Keratinocyte (primary cell): ENCODE measurements around the gene WFDC2. TPM values are rescaled to one million over a fixed set of nuclear protein-coding genes. Genes with fewer than 3 reads are reported as not detected.

Experiments used
- DNase-seq: peaks from one replicate; pipeline ENCODE4 v3.0.0-alpha.2; 2011; ENCODE audit warnings: low read depth, missing footprints, low spot score
- FAIRE-seq: peaks from 2 replicates; lab custom pipeline; 2011; peaks lifted over from hg19 to GRCh38; lab: Jason Lieb, UNC
- H2AFZ ChIP-seq: 2 replicates; pipeline ENCODE4 v1.6.0; 2012; ENCODE audit warnings: low read length, control low read depth, inconsistent platforms; ENCODE audit not compliant: control insufficient read depth
- H3K27ac ChIP-seq: 2 replicates; pipeline ENCODE4 v1.5.1; 2011; ENCODE audit warnings: low read length; ENCODE audit not compliant: control insufficient read depth, insufficient read depth
- H3K27me3 ChIP-seq: 3 replicates; pipeline ENCODE4 v1.6.0; 2011; ENCODE audit warnings: low read length; ENCODE audit not compliant: control insufficient read depth, insufficient read depth; ENCODE audit errors: extremely low read depth
- H3K36me3 ChIP-seq, 2 experiments: 2 replicates in 1 of 2; 3 replicates in 1 of 2; pipeline ENCODE4 v1.5.1; 2011; ENCODE audit warnings: low read length in 2 of 2, mild to moderate bottlenecking in 1 of 2; ENCODE audit not compliant: control insufficient read depth in 2 of 2, insufficient read depth in 2 of 2; ENCODE audit errors: extremely low read depth in 1 of 2
- H3K4me1 ChIP-seq: 3 replicates; pipeline ENCODE4 v1.5.1; 2011; ENCODE audit warnings: low read length; ENCODE audit not compliant: control insufficient read depth, insufficient read depth; ENCODE audit errors: extremely low read depth
- H3K4me2 ChIP-seq: 3 replicates; pipeline ENCODE4 v1.6.0; 2011; ENCODE audit warnings: low read depth, low read length; ENCODE audit not compliant: control insufficient read depth, insufficient read depth; ENCODE audit errors: extremely low read depth
- H3K4me3 ChIP-seq, 3 experiments: fragments of 200-600 bp in 1 of 3; sonication (generic) in 1 of 3; 2 replicates in 2 of 3; 3 replicates in 1 of 3; pipeline ENCODE4 v1.5.1; 2011 to 2016; ENCODE audit warnings: low read length in 3 of 3, mild to moderate bottlenecking in 3 of 3, control low read depth in 2 of 3, inconsistent platforms in 1 of 3, low read depth in 1 of 3, mixed read lengths in 1 of 3, mixed run types in 1 of 3, moderate library complexity in 1 of 3; ENCODE audit not compliant: control insufficient read depth in 2 of 3, insufficient read depth in 2 of 3; ENCODE audit errors: extremely low read depth in 1 of 3
- H3K79me2 ChIP-seq: 2 replicates; pipeline ENCODE4 v1.6.0; 2012; ENCODE audit warnings: low read length; ENCODE audit not compliant: control insufficient read depth, insufficient read depth
- H3K9ac ChIP-seq: 3 replicates; pipeline ENCODE4 v1.6.0; 2011; ENCODE audit warnings: low read length; ENCODE audit not compliant: control insufficient read depth, insufficient read depth; ENCODE audit errors: extremely low read depth
- H3K9me1 ChIP-seq: 3 replicates; pipeline ENCODE4 v1.6.0; 2011; ENCODE audit warnings: low read length; ENCODE audit not compliant: control insufficient read depth, insufficient read depth; ENCODE audit errors: extremely low read depth
- H3K9me3 ChIP-seq: 2 replicates; pipeline ENCODE4 v1.5.1; 2012; ENCODE audit warnings: low read depth, low read length; ENCODE audit not compliant: control insufficient read depth
- H4K20me1 ChIP-seq: 3 replicates; pipeline ENCODE4 v1.6.0; 2011; ENCODE audit warnings: low read length; ENCODE audit not compliant: control insufficient read depth, insufficient read depth; ENCODE audit errors: extremely low read depth
- CTCF ChIP-seq, 3 experiments: IDR thresholded peaks in 1 of 3; conservative IDR thresholded peaks in 1 of 3; optimal IDR thresholded peaks in 1 of 3; 2 replicates in 2 of 3; 3 replicates in 1 of 3; pipeline versions ENCODE3 to v1.5.1; 2011; ENCODE audit warnings: low read length in 3 of 3, mild to moderate bottlenecking in 3 of 3, moderate library complexity in 2 of 3, control low read depth in 1 of 3, inconsistent platforms in 1 of 3; ENCODE audit not compliant: insufficient read depth in 2 of 3; ENCODE audit errors: extremely low read depth in 1 of 3
- EZH2 ChIP-seq: IDR thresholded peaks from one replicate; pipeline ENCODE4 v1.6.1; 2012; ENCODE audit warnings: inconsistent platforms, mild to moderate bottlenecking, low read length, moderate library complexity
- dilution Hi-C: fragments of 300-500 bp; cut with MboI; formaldehyde crosslinking; loops from one replicate; pipeline ENCODE4 v1.7.0; 2020; ENCODE audit warnings: low sequenced_read_pairs; ENCODE audit not compliant: extremely low pct_ligation_motif_present
- polyA plus RNA-seq, 5 experiments: library from polyadenylated mRNA; depleted of rRNA in 3 of 5; stranded (reverse) in 3 of 5; stranded (forward) in 1 of 5; unstranded in 1 of 5; fragments of >200 nt; gene quantifications; 1 replicate in 1 of 5; 2 replicates in 3 of 5; 3 replicates in 1 of 5; pipeline versions ENCODE4 v1.2.1 to v1.2.3, GENCODE V29; 2011 to 2012; ENCODE audit warnings: missing spikeins in 2 of 5, low read depth in 1 of 5, low replicate concordance in 1 of 5

WFDC2 gene
- polyA plus RNA-seq, 1 donor (not counting 4 experiments of a cell fraction or from before 2014, with no cell fraction given) = not detected

GRCh38 chr20:45436732-45437485 lies 32.6 kb upstream of the WFDC2 start:
- Histone ChIP-seq H3K79me2 (no peaks in the 10 kb centered on the region), H4K20me1 (no peaks in the 10 kb centered on the region), H3K4me1 (peaks cover 4% of the 10 kb centered on the region), H3K4me3 (peak overlapping the region; percentile 38 to 84 (median 82)), H3K27me3 (no peaks in the 10 kb centered on the region), H3K4me2 (peak overlapping the region; percentile 78), H3K36me3 (no peaks in the 10 kb centered on the region), H3K9me1 (no peaks in the 10 kb centered on the region), H3K27ac (no peak overlapping the region), H3K9me3 (no peaks in the 10 kb centered on the region), H3K9ac (peak overlapping the region; percentile 78), H2AFZ (peak overlapping the region; percentile 91)
- TF ChIP-seq CTCF (optimal IDR thresholded peaks at IDR 0.05 in 1 of 3, IDR thresholded peaks at IDR 0.05 in 1 of 3, conservative IDR thresholded peaks at IDR 0.05 in 1 of 3; ENCODE audit: extremely low read depth in 1 of 3, insufficient read depth in 2 of 3, low read length in 3 of 3) = peak; percentile 93 to 97 (median 96)
- TF ChIP-seq EZH2 = no peak
- dilution Hi-C loops = no loop called here
- no peak for DNase-seq
- no peak for FAIRE-seq

- dilution Hi-C loops = no loop called here
- FAIRE-seq = no peak
- no peak overlapping the region for H3K9ac ChIP-seq
- no peak overlapping the region for H3K4me3 ChIP-seq
- no peaks in the 10 kb centered on the region for H4K20me1 ChIP-seq
- H3K27me3 ChIP-seq = no peaks in the 10 kb centered on the region
- DNase-seq = no peak
- no peak overlapping the region for H3K27ac ChIP-seq
- H3K4me1 ChIP-seq = peaks cover 4% of the 10 kb centered on the region
- no peak for TF ChIP-seq EZH2
- TF ChIP-seq CTCF (optimal IDR thresholded peaks at IDR 0.05 in 1 of 3, IDR thresholded peaks at IDR 0.05 in 1 of 3, conservative IDR thresholded peaks at IDR 0.05 in 1 of 3; ENCODE audit: extremely low read depth in 1 of 3, insufficient read depth in 2 of 3, low read length in 3 of 3) = no peak
- H3K9me3 ChIP-seq = no peaks in the 10 kb centered on the region
- H3K79me2 ChIP-seq = no peaks in the 10 kb centered on the region
- no peak overlapping the region for H2AFZ ChIP-seq
- H3K9me1 ChIP-seq = no peaks in the 10 kb centered on the region
- H3K4me2 ChIP-seq = no peak overlapping the region
- no peaks in the 10 kb centered on the region for H3K36me3 ChIP-seq
Measured at GRCh38 chr20:45440424-45440823, 29.1 kb upstream of the WFDC2 start.
